HG03095 (cell line): ENCODE results near the gene NAP1L3.

Experiments used
- ATAC-seq: cut with Tn5 transposase; IDR thresholded peaks from one replicate; pipeline ENCODE4 v1.9.1; 2021; ENCODE audit warnings: moderate library complexity; ENCODE audit not compliant: unreplicated experiment

NAP1L3 gene

DNA sequence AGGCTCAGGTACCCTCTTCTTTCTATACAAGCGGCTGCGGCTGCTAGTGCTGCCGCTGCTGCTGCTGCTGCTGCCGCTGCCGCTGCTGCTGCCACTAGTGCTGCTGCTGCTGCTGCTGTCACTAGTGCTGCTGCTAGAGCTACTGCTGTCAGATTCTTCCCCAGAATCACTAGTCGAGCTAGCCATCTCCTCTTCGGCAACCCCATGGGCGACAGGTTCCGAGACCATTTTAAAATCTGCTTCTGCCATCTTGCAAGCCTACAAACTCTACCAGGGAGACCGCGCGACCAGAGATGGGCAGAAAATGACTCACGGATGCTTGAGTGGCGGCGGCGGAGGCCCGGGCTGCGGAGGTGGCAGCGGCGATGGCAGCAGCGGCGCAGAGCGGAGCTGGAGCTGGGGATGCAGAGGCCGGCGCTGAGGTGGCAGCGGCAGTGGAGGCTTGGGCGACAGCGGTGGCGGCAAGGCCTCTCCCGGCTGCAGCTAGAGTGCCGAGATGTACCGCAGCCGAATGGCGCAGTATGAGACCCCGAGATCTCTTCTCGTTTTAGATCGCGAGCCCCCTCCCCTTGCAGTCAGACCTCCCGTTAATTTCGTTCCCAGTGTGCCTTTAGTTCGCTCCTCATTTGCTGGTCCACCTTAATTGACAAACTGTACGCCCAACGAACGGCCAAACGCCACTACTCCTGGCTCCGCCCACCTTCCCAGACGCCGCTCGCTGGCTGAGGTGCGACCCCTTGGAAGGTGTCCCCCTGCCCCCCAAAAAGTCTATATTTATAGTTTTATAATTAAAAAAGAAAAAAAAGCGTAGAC is at the start of gene NAP1L3:
TSS of gene NAP1L3 (minus strand) at position 523 of the 813 bp plus-strand sequence. CDS start at position 249, 274 bp downstream.
- no peak for ATAC-seq

GRCh38 chrX:93711076-93711475 is 37.7 kb upstream of the NAP1L3 start:
- no peak for ATAC-seq

GRCh38 chrX:93703701-93704100 is 30.3 kb upstream of the NAP1L3 start:
- no peak for ATAC-seq

GRCh38 chrX:93695981-93696380 is 22.6 kb upstream of the NAP1L3 start:
- ATAC-seq = no peak

DNA sequence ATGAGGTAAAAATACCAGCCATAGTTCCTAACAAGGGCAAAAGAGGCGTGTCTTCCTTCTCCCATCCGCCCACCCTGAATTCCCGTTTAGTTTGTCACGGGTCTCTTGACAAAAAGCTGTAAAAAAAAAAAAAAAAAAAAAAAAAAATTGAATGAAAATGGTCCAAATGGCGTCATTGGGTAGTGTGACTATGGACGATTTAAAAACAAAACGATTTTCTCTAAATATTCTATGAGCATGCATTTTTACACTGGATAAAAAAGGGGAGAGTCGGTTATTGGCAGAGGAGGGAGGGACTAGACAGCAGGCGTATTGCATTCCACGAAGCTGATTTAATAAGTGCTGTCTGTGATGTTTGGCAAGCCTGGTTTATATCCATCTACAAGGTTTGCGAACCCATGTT is 492 bp upstream of the NAP1L3 start, which contains the start of gene FAM133A:
TSS of gene FAM133A (plus strand) at position 338 of the 403 bp plus-strand sequence. CDS start 35,214 bp downstream, outside the sequence.
- ATAC-seq = no peak

GRCh38 chrX:93660575-93660974 is 12.8 kb downstream of the NAP1L3 start:
- ATAC-seq = no peak

DNA sequence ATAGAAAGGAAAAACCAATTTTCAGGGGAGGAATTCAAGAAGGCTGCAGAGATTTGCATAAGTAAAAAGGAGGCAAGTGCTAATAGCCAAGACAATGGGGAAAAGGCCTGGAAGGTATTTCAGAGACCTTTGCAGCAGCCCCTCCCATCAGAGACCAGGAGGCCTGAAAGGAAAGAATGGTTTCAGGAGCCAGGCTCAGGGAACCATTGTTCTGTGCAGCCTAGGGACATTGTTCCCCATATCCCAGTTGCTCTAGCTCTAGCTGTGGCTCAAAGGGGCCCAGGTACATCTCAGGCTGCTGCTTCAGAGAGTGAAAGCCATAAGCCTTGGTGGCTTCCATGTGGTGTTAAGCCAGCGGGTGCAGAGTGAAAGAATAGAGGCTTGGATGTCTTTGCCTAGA is 24.0 kb downstream of the NAP1L3 start:
- ATAC-seq = no peak

GRCh38 chrX:93637591-93637990 is 35.8 kb downstream of the NAP1L3 start:
- no peak for ATAC-seq
